Stimulated activated CD4-positive, alpha-beta T cell treated with anti-CD3 and anti-CD28 coated beads, Interleukin-4, amount 100 ng/mL, for 4 hours (primary cell): ENCODE data around the gene PYDC1.
"Not testable (repeated sequence)": the region's sequence is repeated elsewhere in the genome, so short reads cannot be mapped to it uniquely, and the experiment has no call there.

ENCODE experiments used
- DNase-seq, 2 experiments: peaks; one replicate each; pipeline ENCODE4 v3.0.0-alpha.2; 2020

Gene PYDC1

GRCh38 chr16:31195861-31196260 lies 21.1 kb downstream of the PYDC1 start:
- not testable (repeated sequence) for DNase-seq

- no peak for DNase-seq
Measured at GRCh38 chr16:31194898-31195297, 22.0 kb downstream of the PYDC1 start.

GRCh38 chr16:31193874-31194273 lies 23.1 kb downstream of the PYDC1 start:
- DNase-seq, result no peak

- DNase-seq, result no peak
Measured at GRCh38 chr16:31192856-31193642, 23.9 kb downstream of the PYDC1 start.

- DNase-seq, result no peak
Measured at GRCh38 chr16:31191697-31192428, 25.1 kb downstream of the PYDC1 start.

GRCh38 chr16:31190818-31191444 lies 26.0 kb downstream of the PYDC1 start:
- DNase-seq, result no peak

GRCh38 chr16:31190061-31190460 lies 26.9 kb downstream of the PYDC1 start:
- no peak for DNase-seq

- DNase-seq, result no peak
Measured at GRCh38 chr16:31189412-31189778, 27.5 kb downstream of the PYDC1 start.

GRCh38 chr16:31188450-31189411 lies 28.2 kb downstream of the PYDC1 start:
- DNase-seq, result no peak

GRCh38 chr16:31187808-31188189 lies 29.1 kb downstream of the PYDC1 start:
- DNase-seq, result no peak

- DNase-seq, result no peak
Measured at GRCh38 chr16:31186930-31187807, 29.8 kb downstream of the PYDC1 start.

GRCh38 chr16:31186176-31186575 lies 30.8 kb downstream of the PYDC1 start:
- no peak for DNase-seq

- DNase-seq, result no peak
Measured at GRCh38 chr16:31185339-31185738, 31.6 kb downstream of the PYDC1 start.

GRCh38 chr16:31184888-31185287 lies 32.0 kb downstream of the PYDC1 start:
- no peak for DNase-seq

GRCh38 chr16:31183432-31184428 lies 33.2 kb downstream of the PYDC1 start:
- DNase-seq, result no peak

- no peak for DNase-seq
Measured at GRCh38 chr16:31182391-31182790, 34.5 kb downstream of the PYDC1 start.

GRCh38 chr16:31181102-31181830 lies 35.7 kb downstream of the PYDC1 start:
- DNase-seq, result peak; percentile 24 to 25

- peak; percentile 83 to 89 for DNase-seq
Measured at GRCh38 chr16:31179747-31180459, 37.0 kb downstream of the PYDC1 start, which contains the start of gene FUS. Gene FUS, plus strand, starts transcription at chr16:31180139. Its CDS starts 76 bp downstream, at chr16:31180215.

GRCh38 chr16:31179219-31179746 lies 37.7 kb downstream of the PYDC1 start:
- DNase-seq, result no peak
